Measurements from ENCODE around the gene DYNC1I1.

DYNC1I1 gene

GRCh38 chr7:95874129-95874528, 101.8 kb downstream of the DYNC1I1 start:
- no peaks in the 10 kb centered on the region for H3K9me3 Mint-ChIP-seq
- no peak for ATAC-seq (replicated peaks; ENCODE audit: extremely low read depth, poor library complexity, severe bottlenecking)

DNA sequence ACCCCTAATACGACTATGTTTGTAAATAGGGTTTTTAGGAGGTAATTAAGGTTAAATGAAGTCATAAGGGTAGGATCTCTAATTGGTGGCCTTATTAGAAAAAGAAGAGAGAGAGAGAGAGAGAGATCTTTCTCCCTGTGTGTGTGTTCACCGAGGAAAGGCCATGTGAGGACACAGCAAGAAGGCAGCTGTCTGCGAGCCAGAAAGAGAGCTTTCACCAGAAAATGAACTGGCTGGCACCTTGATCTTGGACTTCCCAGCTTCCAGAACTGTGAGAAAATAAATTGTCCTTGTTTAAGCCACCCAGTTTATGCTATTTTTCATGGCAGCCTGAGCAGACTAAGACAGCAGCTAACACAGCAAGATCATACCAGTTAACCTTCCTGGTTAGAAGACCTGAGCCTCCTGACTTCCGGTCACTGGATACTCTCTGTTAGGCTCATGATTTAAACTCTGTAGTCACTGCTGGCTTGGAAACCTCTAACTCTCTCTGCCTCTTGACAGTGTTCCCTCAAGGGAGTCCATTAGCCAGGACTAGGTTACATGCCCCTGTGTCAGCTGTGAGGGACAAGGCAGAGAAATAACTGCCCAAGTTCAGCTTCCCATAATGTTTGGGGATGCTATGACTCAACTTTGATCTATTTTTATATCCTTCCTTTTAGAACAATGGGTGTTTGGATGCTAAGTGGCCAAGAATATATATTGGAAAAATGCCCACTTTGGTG, 102.3 kb downstream of the DYNC1I1 start:
- H3K27me3 Mint-ChIP-seq = peaks cover 14% of the 10 kb centered on the region
- H3K9me3 Mint-ChIP-seq = no peaks in the 10 kb centered on the region
- H3K27ac Mint-ChIP-seq (ENCODE audit: low read depth) = no peak overlapping the region
- ATAC-seq (replicated peaks; ENCODE audit: extremely low read depth, poor library complexity, severe bottlenecking) = no peak
- no peaks in the 10 kb centered on the region for H3K36me3 Mint-ChIP-seq (ENCODE audit: insufficient read depth)
- H3K4me3 Mint-ChIP-seq = no peak overlapping the region
- no peaks in the 10 kb centered on the region for H3K4me1 Mint-ChIP-seq
- no peak for DNase-seq (ENCODE audit: low spot score in 2 of 2)

More at GRCh38 chr7:95874129-95874528, 101.8 kb downstream of the DYNC1I1 start:
- H3K4me3 Mint-ChIP-seq = no peak overlapping the region
- DNase-seq (ENCODE audit: low spot score in 2 of 2) = no peak
- no peak overlapping the region for H3K27ac Mint-ChIP-seq (ENCODE audit: low read depth)
- no peaks in the 10 kb centered on the region for H3K4me1 Mint-ChIP-seq
- H3K27me3 Mint-ChIP-seq = peaks cover 14% of the 10 kb centered on the region
- H3K36me3 Mint-ChIP-seq (ENCODE audit: insufficient read depth) = no peaks in the 10 kb centered on the region

DNA sequence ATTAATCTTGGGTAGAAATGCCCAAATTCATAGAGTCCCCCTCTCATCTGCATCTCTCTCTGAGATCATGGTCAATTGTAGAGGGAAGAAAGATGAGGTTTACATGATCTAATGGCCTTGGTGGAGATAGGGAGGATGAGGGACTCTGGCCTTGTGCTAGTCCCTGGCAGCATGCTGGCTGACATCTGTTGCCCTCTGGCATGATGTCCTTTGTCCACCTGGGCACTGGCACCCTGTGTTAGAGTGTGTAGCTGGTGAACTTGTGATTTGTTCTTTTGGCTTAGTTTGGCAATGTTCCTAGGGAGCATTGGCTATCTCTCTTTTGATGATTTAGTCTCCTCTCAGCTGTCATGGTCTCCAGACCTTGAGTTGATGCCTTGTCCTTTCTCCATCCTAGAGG, 103.2 kb downstream of the DYNC1I1 start:
- Mint-ChIP-seq H3K27ac (ENCODE audit: low read depth) (no peak overlapping the region), H3K27me3 (peaks cover 14% of the 10 kb centered on the region), H3K4me1 (no peaks in the 10 kb centered on the region), H3K36me3 (ENCODE audit: insufficient read depth) (no peaks in the 10 kb centered on the region), H3K9me3 (no peaks in the 10 kb centered on the region), H3K4me3 (no peak overlapping the region)
- no peak for DNase-seq (ENCODE audit: low spot score in 2 of 2)
- ATAC-seq (replicated peaks; ENCODE audit: extremely low read depth, poor library complexity, severe bottlenecking) = no peak

DNA sequence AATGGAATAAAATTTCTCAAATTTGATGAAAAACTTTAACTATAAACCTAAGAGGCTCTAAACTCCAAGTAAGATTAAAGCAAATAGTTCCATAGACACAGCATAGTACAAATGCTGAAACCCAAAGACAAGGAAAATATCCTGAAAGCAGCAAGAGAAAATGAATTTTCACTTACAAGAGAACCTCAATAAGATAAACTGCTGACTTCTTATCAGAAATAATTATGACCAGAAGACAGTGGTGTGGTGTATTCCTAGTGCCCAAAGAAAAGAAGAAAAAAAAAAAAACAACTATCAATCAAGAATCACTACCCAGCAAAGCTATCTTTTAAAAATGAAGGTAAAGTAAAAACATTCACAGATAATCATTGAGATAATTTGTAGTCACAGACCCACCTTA, 106.3 kb downstream of the DYNC1I1 start:
- no peaks in the 10 kb centered on the region for H3K9me3 Mint-ChIP-seq
- no peaks in the 10 kb centered on the region for H3K36me3 Mint-ChIP-seq (ENCODE audit: insufficient read depth)
- H3K4me1 Mint-ChIP-seq = no peaks in the 10 kb centered on the region
- no peak overlapping the region for H3K4me3 Mint-ChIP-seq
- H3K27me3 Mint-ChIP-seq = peaks cover 21% of the 10 kb centered on the region
- ATAC-seq (replicated peaks; ENCODE audit: extremely low read depth, poor library complexity, severe bottlenecking) (no peak), DNase-seq (ENCODE audit: low spot score in 2 of 2) (no peak)
- no peak overlapping the region for H3K27ac Mint-ChIP-seq (ENCODE audit: low read depth)

- Mint-ChIP-seq H3K4me1 (no peaks in the 10 kb centered on the region), H3K27ac (ENCODE audit: low read depth) (no peak overlapping the region), H3K4me3 (no peak overlapping the region), H3K27me3 (peaks cover 18% of the 10 kb centered on the region), H3K36me3 (ENCODE audit: insufficient read depth) (no peaks in the 10 kb centered on the region), H3K9me3 (no peaks in the 10 kb centered on the region)
- no peak for DNase-seq (ENCODE audit: low spot score in 2 of 2)
- no peak for ATAC-seq (replicated peaks; ENCODE audit: extremely low read depth, poor library complexity, severe bottlenecking)
These were observed 109.2 kb downstream of the DYNC1I1 start for GRCh38 chr7:95881597-95881996.

- no peaks in the 10 kb centered on the region for H3K4me1 Mint-ChIP-seq
- H3K36me3 Mint-ChIP-seq (ENCODE audit: insufficient read depth) = no peaks in the 10 kb centered on the region
- ATAC-seq (replicated peaks; ENCODE audit: extremely low read depth, poor library complexity, severe bottlenecking) = no peak
- no peak for DNase-seq (ENCODE audit: low spot score in 2 of 2)
- H3K27ac Mint-ChIP-seq (ENCODE audit: low read depth) = no peak overlapping the region
- no peak overlapping the region for H3K4me3 Mint-ChIP-seq
- peaks cover 18% of the 10 kb centered on the region for H3K27me3 Mint-ChIP-seq
- no peaks in the 10 kb centered on the region for H3K9me3 Mint-ChIP-seq
These were observed 110.9 kb downstream of the DYNC1I1 start for GRCh38 chr7:95883217-95883616.

GRCh38 chr7:95886501-95887090, 114.2 kb downstream of the DYNC1I1 start:
- DNase-seq (ENCODE audit: low spot score in 2 of 2) = no peak
- Mint-ChIP-seq H3K27me3 (peaks cover 26% of the 10 kb centered on the region), H3K4me3 (no peak overlapping the region), H3K4me1 (no peaks in the 10 kb centered on the region), H3K9me3 (no peaks in the 10 kb centered on the region), H3K27ac (ENCODE audit: low read depth) (no peak overlapping the region), H3K36me3 (ENCODE audit: insufficient read depth) (no peaks in the 10 kb centered on the region)
- ATAC-seq (replicated peaks; ENCODE audit: extremely low read depth, poor library complexity, severe bottlenecking) = no peak

DNA sequence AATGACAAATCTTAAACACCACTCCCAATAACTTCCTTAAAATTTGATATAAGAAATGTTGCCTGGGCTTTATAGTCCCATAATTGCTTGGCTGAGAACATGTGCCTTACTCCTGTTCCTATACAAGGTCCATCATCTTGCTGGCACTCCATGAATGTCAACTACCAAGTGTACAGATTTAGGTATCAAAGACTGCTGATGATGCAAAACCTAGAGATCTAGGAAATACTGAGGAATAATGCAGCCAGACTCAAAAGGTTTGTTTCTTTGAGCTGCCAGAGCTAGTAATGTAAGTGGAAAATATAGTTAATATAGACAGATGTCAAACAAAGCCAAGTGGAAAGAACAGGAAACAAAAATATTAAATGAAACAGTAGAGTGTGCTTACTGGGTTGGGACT, 121.1 kb downstream of the DYNC1I1 start:
- ATAC-seq (replicated peaks; ENCODE audit: extremely low read depth, poor library complexity, severe bottlenecking) = no peak
- no peaks in the 10 kb centered on the region for H3K36me3 Mint-ChIP-seq (ENCODE audit: insufficient read depth)
- H3K4me1 Mint-ChIP-seq = no peaks in the 10 kb centered on the region
- H3K27me3 Mint-ChIP-seq = peaks cover 20% of the 10 kb centered on the region
- no peak overlapping the region for H3K27ac Mint-ChIP-seq (ENCODE audit: low read depth)
- no peaks in the 10 kb centered on the region for H3K9me3 Mint-ChIP-seq
- no peak for DNase-seq (ENCODE audit: low spot score in 2 of 2)
- H3K4me3 Mint-ChIP-seq = no peak overlapping the region

DNA sequence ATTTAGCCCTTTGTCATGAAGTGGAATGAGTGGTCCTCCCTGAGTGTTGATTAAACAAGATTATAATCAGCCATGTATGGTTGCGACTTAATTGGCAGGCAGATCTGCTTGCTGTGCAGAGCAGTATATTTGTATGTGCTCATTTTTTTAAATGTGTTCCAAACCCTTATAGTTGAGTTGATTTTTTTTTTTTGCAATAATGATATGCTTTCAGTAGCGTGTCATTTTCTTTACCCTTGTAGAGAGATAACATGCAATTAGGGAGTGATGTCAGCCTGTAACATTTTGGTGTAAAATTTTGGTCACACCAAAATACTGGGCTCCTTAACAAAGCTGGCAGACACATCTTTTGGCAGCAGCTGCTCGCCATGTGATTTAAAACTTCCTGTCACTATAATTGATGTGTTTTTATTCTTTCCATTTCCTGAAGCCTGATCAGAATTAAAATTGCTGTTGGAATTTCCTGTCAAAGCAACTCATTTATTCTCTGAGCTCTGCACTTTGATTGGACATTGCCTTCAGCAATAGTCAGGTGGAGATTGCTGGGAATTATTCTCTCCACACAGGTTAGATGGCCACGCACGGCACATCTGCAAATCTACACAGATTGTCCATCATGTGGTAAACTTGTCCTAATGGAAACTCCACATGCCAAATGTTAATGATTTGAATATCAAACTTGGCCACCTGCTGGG, 125.3 kb downstream of the DYNC1I1 start:
- H3K4me1 Mint-ChIP-seq = no peaks in the 10 kb centered on the region
- no peak for DNase-seq (ENCODE audit: low spot score in 2 of 2)
- ATAC-seq (replicated peaks; ENCODE audit: extremely low read depth, poor library complexity, severe bottlenecking) = no peak
- no peak overlapping the region for H3K4me3 Mint-ChIP-seq
- H3K36me3 Mint-ChIP-seq (ENCODE audit: insufficient read depth) = no peaks in the 10 kb centered on the region
- no peak overlapping the region for H3K27ac Mint-ChIP-seq (ENCODE audit: low read depth)
- H3K9me3 Mint-ChIP-seq = no peaks in the 10 kb centered on the region
- H3K27me3 Mint-ChIP-seq = peaks cover 12% of the 10 kb centered on the region

GRCh38 chr7:95899919-95900513, 127.7 kb downstream of the DYNC1I1 start:
- ATAC-seq (replicated peaks; ENCODE audit: extremely low read depth, poor library complexity, severe bottlenecking) = no peak
- no peaks in the 10 kb centered on the region for H3K9me3 Mint-ChIP-seq

GRCh38 chr7:95901006-95901405, 128.7 kb downstream of the DYNC1I1 start:
- no peaks in the 10 kb centered on the region for H3K4me1 Mint-ChIP-seq
- no peak for DNase-seq (ENCODE audit: low spot score in 2 of 2)
- H3K27me3 Mint-ChIP-seq = peaks cover 12% of the 10 kb centered on the region
- no peaks in the 10 kb centered on the region for H3K36me3 Mint-ChIP-seq (ENCODE audit: insufficient read depth)
- H3K27ac Mint-ChIP-seq (ENCODE audit: low read depth) = no peak overlapping the region
- no peak for ATAC-seq (replicated peaks; ENCODE audit: extremely low read depth, poor library complexity, severe bottlenecking)
- H3K4me3 Mint-ChIP-seq = no peak overlapping the region
- H3K9me3 Mint-ChIP-seq = no peaks in the 10 kb centered on the region

More at GRCh38 chr7:95899919-95900513, 127.7 kb downstream of the DYNC1I1 start:
- no peak overlapping the region for H3K4me3 Mint-ChIP-seq
- no peak overlapping the region for H3K27ac Mint-ChIP-seq (ENCODE audit: low read depth)
- H3K4me1 Mint-ChIP-seq = no peaks in the 10 kb centered on the region
- DNase-seq (ENCODE audit: low spot score in 2 of 2) = no peak
- H3K36me3 Mint-ChIP-seq (ENCODE audit: insufficient read depth) = no peaks in the 10 kb centered on the region
- peaks cover 12% of the 10 kb centered on the region for H3K27me3 Mint-ChIP-seq

- Mint-ChIP-seq H3K4me1 (no peaks in the 10 kb centered on the region), H3K36me3 (ENCODE audit: insufficient read depth) (no peaks in the 10 kb centered on the region), H3K27me3 (peaks cover 7% of the 10 kb centered on the region), H3K4me3 (no peak overlapping the region), H3K9me3 (no peaks in the 10 kb centered on the region), H3K27ac (ENCODE audit: low read depth) (no peak overlapping the region)
- ATAC-seq (replicated peaks; ENCODE audit: extremely low read depth, poor library complexity, severe bottlenecking) = no peak
- DNase-seq (ENCODE audit: low spot score in 2 of 2) = no peak
These were observed 131.7 kb downstream of the DYNC1I1 start for GRCh38 chr7:95904099-95904498.
